GM20000 (cell line): Measurements from ENCODE around the gene COPS3.

Experiments used
- DNase-seq: peaks from one replicate; pipeline ENCODE4 v3.0.0; 2012; ENCODE audit warnings: low spot score
- CTCF ChIP-seq: IDR thresholded peaks from 2 replicates; pipeline ENCODE4 v1.5.1; 2012; ENCODE audit warnings: mild to moderate bottlenecking, control low read depth; ENCODE audit errors: extremely low read depth, missing control alignments

The COPS3 gene

GRCh38 chr17:17214646-17215436, 66.2 kb downstream of the COPS3 start:
- TF ChIP-seq CTCF, result no peak
- DNase-seq, result no peak

GRCh38 chr17:17213775-17214174, 67.3 kb downstream of the COPS3 start:
- DNase-seq, result no peak
- TF ChIP-seq CTCF, result no peak

GRCh38 chr17:17207998-17208397, 73.0 kb downstream of the COPS3 start:
- no peak for TF ChIP-seq CTCF
- no peak for DNase-seq

- no peak for DNase-seq
- TF ChIP-seq CTCF, result no peak
Observed at GRCh38 chr17:17206913-17207335, 74.1 kb downstream of the COPS3 start.

- no peak for TF ChIP-seq CTCF
- peak; percentile 98 for DNase-seq
Observed at GRCh38 chr17:17206124-17206912, 74.7 kb downstream of the COPS3 start, which contains the start of gene PLD6. Gene PLD6, minus strand, starts transcription at chr17:17206333. Its CDS starts 47 bp downstream, at chr17:17206286.

GRCh38 chr17:17205368-17206123, 75.5 kb downstream of the COPS3 start:
- DNase-seq, result peak; percentile 91
- no peak for TF ChIP-seq CTCF
